ENCODE results near the gene AKT1. TPM values are rescaled to one million over a fixed set of nuclear protein-coding genes. Genes with fewer than 3 reads are reported as not detected.

The AKT1 gene
- total RNA-seq, 1 donor from 2014 or later = 136 TPM

DNA sequence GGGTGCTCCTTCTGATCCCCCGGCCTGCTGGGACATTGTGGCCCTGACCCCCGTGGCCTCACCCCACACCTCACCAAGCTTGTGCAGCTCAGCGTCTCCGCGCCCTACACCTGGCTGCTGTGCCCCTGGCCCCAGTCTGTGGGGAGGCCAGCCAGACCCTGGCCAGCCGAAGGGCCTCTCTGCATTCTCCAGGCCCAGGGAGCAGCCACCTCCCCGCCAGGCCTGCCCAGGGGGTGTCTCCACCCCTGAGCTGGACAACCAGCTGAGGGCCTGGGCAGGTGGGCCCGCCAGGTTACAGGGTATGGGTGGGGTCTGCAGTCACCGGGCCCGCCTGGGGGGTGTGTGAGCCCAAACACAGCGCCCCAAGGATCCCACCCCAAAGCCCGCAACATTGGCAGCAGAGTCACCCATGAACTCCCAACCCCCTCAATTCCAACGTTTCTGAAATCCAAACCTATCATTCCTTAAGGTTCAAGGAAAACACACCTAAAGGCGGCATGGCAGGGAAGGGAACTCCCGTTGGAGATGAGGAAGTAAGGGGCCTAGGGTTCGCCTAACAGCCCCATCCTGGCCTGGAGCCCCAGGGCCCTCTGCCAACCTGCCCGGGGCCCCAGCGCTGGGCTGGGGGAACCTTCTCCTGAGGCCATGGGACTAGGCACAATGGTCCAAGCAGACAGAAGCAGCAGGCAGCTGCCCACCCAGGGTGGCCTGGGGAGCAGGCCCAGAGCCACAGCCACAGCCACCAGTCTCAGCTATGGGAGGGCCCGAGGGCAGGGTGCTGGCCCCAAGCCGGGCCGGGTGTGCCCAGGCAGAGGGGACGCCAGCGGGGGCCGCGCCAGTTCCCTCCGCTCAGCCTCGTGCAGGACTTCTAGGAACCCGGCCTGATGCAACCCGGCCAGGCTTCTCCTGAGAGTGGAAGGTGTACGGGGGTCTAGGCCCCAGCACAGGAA is 8.5 kb downstream of the AKT1 start:
- no peak for DNase-seq (ENCODE audit: low read depth)

DNA sequence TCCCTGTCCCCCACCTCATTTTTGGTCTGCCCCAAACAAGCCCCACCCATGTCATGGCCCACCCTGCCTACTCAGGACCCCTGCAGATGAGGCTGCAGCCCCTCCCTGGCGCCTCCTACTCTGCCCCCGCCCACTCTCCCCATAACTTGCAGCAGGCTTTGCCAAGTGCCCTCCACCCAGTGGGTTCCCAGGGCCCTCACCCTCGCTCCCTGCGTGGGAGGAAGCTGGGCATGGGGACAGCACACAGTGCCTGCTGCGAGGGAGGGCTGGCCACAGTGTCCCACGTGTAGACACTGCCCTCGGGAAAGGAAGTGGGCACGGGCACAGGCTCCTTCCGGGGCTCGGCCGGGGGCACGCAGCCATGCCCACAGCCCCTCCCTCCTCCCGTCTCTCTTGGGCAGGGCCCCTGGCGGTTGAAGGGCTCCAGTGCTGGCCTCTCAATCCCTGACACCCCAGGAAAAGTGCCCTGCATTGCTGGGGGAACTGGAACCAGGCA is 9.4 kb downstream of the AKT1 start:
- DNase-seq (ENCODE audit: low read depth) = no peak

DNA sequence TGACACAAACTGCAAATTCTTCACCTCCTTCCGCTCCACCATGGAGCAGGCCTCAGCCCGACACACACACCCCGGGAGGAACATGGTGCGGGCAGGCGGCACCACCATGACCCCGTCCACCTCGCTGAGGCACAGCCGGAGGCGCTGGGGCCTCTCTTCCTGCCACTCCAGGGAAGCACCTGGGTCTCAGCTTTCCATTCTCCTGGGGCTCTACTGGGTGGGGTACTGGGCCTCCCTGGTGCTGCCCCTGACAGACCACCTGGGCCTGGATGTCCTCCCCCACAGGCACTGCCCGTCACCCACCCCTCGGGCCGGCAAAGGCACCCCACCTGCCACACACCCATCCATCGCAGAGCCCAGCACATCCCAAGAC is 9.9 kb downstream of the AKT1 start:
- no peak for DNase-seq (ENCODE audit: low read depth)

DNA sequence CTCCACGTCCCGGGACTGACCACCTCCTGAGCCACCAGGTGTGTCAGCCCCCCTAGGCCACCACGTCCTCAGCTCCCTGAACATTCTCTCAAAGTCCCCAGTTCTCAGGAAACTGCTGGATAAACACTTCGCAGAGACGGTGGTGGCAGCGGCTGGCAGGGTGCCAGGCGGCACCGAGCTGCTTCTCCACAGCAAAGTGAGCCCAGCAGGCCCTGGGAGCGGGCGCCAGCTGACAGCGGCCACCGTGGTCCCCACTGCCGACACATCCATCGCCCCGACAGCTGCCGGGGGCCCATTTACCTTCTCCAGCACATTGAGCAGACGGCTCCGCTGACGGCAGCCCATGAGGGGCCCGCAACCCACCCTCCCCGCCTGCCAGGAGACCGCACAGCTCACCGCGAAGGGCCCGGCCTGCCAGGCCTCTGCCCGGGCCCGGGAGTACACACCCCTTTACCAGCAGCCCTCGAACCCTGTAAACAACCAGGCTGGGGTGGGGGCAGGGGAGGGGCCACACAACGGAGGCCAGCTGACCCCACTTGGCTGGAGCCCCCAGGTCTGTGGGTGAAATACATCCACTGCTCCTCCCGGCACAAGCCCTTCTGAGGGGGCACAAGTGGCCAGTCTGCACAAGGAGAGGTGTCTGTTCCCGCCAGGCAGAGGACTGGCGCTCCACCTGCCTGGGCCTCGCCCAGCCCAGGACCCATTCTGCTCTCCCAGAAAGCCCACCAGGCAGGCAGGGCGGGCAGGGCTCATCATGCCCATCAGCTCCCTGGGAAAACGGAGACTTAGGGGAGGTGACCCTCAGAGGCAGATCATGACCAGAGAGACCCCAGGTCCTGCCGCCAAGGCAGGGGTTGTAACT is 10.5 kb downstream of the AKT1 start:
- DNase-seq (ENCODE audit: low read depth) = no peak

DNA sequence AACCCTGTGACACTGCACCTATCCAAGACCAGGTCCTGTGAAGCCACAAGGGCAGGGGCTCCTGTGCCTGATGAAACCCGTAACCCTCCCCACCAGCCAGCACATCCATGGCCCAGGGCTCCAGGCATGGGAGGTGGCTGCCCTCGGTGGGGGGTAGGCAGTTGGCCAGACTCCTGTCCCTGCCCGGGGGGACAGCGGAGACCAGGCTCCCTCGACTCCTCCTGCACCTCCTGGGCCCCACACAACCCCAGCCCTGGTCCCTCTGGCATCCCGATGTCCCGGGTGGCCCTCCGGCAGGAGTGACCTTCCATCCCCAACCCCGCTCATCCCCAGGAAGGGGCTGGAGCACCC is 11.4 kb downstream of the AKT1 start:
- DNase-seq (ENCODE audit: low read depth) = no peak

DNA sequence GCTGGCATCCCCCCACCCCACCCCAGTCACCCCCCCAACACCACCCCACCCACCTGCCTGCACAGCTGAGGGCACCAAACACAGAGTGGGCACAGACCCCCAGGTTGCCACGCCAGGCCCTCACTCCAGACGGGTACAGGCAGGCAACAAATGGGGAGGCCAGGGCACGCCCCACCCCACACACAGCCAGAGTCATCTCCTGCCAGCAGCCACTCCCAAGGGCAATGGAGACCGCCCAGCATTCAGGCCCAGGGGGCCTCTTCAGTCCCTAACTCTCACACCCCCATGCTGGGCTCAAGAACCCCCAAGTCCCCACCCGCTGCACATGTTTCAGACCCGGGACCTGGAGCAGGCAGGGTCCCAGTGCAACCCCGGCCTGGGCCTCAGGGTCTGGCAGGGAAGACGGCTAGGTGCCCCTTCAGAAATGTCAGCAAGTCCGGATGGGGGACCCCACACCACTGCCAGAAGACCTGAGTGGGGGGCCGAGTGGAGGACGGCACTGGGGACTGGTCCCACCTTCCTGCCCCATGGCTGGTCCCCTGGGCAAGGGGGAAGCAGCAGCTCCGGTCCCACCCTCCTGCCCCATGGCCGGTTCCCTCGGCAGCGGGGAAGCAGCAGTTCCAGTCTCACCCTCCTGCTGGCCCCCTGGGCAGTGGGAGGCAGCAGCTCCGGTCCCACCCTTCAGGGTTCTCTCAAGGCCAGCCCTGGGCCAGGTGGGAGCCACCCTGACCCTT is 11.9 kb downstream of the AKT1 start:
- DNase-seq (ENCODE audit: low read depth) = no peak

DNA sequence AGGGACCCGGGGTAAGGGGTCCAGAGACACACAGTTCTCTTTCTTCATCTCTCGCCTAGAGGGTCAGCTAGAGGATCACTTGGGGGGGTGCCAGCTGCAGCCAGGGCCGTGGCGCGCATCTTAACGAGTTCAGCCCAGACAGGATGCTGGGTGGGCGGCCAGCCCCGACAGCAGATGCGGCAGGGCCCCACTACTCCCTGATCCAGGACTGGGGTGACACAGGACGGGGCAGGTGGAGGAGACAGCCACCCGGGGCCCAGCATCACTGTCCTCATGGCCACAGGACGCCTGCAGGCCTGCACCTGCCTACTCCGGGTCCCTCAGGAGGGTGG is 12.8 kb downstream of the AKT1 start:
- DNase-seq (ENCODE audit: low read depth) = no peak

DNA sequence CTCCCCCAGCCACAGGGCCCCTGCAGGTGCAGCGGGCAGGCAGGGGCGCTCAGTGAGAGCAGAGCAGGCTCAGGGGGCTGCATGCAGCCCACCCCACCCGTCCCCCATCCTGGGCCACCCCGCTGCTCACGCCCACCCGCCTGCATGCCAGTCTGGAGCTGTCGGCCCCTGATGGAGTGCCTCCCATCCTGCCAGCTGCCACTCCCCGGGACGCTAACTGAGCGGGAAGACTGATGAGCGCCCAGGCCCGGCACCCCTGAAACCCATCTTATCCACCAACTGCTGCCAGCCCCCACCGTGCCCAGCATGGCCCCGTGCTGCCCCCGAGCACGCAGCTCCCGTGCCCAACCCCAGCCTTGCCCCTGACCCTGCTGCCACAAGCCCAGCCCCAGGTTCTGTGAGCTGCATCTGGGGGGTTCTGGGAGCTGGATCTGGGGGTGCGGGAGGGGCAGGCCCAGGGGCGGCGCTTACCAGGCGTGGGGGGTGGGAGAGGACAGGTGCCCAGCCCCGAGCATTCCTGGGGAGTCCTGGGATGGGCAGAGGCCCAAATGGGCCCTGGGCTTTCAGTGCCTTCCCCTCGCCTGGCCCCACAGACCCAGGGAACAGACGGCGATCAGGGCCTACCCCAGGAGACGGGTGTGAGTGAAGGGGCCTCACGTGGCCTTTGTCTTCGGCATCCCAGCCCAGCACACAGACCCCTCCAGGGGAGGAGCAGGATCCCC is 13.3 kb downstream of the AKT1 start:
- no peak for DNase-seq (ENCODE audit: low read depth)

DNA sequence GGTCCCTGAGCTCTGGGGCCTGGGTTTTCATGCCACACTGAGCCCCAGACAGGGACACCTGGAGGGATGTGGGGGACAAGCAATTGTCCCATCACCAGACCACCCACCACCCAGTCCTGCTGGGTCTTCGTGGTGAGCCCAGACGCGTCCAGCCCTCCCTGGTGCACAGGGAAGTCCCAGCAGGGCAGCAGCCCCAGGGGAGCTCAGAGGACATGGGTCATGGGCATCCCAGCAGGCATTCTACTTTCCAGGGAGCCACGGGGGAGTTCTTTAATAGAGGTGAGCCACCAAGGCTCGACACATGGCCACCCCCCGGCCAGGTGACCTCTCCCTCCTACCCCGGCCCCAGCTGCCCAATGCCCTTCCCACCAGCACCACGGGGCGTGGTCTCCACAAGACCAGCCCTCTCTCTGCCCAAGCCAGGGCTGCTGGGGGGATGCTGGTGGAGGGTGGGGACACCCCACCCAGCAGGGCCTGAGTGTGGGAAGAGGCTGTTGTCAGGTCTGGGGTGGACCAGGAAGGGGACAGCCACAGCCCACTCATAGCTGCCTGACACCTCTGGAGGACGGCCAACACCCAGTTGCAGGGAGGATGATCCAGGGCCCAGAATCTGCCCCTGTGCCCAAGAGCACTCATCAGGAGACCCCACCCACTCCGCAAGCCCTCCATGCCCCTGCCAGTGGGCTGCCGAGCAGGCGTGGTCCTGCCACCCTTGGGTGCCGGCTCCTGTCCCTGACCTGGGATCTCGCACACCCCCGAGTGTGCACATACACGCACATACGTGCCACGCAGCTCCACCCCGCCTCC is 14.1 kb downstream of the AKT1 start:
- DNase-seq (ENCODE audit: low read depth) = no peak

DNA sequence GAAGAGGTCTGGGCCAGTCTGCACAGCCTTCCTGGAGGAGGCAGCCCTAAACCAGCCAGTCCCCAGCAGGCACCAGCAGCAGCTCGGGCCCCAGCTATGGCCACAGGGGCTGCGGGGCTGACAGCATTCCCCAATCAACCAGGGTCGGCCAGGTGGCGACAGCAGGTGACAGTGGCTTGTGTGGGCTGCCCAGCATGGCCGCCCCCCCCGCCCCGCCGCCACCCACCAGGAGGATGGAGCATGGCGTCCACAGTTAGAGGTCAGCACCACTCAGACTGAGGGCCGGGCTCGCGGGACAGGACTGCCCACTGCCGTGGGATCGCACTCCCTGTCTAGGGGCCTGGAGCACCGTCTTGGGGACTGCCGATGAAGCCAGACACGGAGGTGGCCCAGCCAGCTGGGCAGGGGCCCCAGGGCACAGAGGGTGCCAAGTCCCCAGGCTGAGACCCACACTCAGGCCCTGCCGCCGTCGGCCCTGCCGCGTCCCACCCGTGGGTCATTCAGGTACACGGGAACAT is 15.0 kb downstream of the AKT1 start:
- no peak for DNase-seq (ENCODE audit: low read depth)

DNA sequence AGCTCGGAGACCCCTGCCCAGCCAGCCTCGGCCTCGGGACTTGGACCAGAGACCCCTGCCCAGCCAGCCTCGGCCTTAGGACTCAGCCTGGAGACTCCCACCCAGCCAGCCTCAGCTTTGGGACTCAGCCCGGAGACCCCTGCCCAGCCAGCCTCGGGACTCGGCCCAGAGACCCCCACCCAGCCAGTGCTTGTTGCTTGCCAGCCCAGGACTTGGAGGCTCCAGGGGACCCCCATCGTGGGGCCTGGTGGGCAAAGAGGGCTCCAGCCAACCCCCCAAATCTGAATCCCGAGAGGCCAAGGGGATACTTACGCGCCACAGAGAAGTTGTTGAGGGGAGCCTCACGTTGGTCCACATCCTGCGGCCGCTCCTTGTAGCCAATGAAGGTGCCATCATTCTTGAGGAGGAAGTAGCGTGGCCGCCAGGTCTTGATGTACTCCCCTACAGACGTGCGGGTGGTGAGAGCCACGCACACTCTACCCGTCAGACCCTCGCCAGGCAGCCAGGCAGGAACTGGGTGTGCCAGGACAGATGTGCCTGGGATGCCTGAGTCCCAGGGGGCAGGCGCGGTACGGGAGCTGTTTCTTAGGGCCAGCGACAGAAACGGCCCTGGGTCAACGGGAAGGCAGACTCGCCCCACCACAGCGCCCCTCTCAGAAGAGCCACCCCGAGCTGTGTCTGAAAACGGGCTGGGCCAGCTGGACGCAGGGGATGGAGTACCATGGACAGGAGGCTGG is 15.6 kb downstream of the AKT1 start:
- DNase-seq (ENCODE audit: low read depth) = no peak

DNA sequence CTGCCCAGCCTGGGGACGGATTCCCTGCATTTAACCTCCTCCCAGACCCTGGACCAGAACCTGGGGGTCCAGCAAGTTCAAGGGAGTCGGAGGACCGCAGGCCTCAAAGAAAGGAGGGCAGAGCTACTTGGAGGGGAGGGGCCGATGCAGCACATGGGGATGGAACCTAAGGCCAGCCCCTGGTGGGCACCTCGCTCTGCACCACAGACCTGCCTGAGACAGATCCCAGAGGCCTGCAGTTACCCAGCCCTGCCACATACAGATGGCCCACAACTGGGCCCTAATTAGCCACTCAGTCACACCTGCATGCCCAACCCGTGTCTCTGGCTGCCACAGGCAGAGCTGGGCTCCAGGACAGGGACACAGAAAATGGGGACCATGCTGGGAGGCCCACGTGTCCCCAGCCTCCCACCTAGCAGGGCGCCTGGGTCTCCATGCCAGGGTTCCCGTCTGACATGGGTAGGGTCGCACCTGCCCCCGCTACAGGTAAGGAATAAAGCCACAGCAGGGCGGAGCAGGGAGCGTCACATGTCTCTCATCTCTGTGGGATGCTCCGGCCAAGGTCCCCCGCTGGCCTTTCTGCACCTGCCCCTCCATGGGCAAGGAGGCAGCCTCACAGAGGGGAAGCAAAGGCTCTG is 16.7 kb downstream of the AKT1 start:
- DNase-seq (ENCODE audit: low read depth) = no peak

DNA sequence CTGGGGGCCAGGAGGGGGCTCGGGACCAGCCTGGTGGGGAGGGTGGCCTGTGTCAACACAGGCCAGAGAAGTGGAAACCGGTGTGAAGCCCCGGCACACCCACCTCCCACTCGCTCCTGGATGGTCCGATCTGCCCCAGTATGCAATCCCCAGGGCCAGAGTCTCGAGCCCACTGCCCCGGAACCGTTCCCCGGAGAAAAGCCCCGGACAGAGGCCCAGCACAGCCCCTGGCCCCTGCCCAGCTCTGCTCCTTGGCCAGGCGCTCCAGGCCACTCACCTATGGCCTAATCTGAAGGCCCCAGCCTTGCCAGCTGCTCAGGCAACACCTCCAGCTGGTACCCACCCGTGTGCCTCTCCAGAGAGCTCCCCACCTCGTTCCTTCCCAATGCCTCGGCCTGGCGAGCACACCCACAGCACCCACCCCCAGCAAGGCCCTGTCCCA is 17.7 kb downstream of the AKT1 start:
- DNase-seq (ENCODE audit: low read depth) = no peak

DNA sequence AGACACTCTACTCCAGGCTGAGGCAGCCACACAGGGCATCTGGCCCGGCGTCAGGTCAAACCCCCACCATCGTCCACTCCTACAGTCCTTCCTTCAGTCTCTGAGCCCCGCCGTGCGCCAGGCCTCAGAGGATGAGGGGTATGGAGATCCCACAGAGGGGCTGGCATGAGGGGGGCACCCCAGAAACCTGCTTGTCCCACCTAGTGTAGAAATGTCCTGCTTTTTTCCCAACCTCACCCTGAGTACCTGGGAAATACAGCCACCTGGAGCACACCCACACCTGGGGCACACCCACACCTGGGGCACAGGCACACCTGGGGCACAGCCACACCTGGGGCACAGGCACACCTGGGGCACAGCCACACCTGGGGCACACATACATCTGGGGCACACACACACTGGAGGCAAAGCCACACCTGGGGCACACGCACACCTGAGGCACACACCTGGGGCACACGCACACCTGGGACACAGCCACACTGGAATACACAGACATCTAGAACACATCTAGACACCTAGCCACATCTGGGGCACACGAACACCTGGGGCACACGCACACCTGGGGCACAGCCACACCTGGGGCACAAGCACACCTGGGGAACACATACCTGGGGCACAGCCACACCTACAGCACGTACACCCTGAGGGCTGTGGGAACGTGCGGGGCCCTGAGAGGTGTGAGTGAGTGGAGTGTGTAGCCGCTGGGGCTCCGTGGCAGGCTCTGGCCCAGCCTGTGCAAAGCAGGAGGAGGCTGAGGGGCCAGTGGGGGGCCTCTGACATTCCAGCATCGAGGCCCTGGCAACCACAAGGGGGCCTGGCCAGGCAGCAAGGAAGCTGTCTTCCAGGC is 18.4 kb downstream of the AKT1 start:
- no peak for DNase-seq (ENCODE audit: low read depth)

DNA sequence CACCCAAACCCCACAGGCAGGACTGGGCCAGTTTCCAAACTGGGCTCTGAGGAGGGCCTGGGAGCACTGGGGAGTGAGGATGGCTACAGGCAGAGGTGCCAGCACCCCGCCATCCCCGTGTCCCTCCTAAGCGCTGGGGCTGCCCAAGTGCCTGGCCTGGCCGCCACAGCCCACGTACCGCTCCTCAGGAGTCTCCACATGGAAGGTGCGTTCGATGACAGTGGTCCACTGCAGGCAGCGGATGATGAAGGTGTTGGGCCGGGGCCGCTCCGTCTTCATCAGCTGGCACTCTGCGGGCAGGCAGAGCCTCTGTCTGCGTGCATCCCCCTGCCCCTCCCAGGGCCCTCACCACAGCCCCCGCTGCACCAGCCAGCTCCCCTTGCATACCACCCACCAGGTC is 19.1 kb downstream of the AKT1 start:
- no peak for DNase-seq (ENCODE audit: low read depth)

DNA sequence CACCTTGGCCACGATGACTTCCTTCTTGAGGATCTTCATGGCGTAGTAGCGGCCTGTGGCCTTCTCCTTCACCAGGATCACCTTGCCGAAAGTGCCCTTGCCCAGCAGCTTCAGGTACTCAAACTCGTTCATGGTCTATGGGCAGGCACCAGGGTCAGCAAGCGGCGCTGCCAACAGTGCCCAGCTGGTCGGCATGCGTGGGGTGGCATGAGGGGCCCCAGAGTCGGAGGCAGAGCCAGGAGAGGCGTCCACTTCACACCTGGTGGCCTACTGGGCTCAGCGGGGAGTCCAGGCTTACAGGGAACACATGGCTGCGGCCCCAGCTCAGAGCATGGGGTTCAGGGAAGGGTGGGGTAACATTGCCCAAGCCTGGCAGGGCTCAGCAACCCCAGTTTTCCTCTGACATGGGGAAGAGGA is 20.5 kb downstream of the AKT1 start:
- DNase-seq (ENCODE audit: low read depth) = no peak

DNA sequence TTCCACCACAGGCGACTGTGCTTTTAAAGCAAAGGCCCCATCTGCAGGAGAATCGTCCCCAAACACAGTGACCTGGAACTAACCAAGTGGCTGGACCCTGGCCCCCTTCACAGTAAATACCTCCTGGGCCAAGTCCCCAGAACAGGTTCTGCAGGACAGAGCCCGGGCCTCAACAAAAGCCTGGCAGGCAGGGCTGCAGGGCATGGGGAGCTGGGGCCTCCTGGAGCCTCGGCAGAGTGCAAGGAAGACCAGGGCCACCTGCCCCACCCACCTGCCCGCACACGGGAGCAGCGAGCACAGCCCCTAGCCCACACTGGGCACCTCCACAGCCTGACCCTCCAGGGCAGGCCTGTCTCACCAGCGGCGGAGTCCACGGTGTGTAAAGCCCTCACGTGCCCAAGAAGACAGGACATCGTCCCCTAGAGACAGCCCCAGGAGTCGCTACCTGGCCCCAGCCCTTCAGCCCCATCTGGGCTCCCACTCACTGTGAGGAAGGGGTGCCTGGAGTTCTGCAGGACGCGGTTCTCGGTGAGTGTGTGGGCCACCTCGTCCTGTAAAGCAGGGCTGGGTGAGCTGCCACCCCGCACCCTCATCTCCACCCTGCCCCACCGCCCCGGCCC is 21.0 kb downstream of the AKT1 start:
- no peak for DNase-seq (ENCODE audit: low read depth)
